HG02840 (cell line): ENCODE measurements around the gene NEK5.

Source experiments
- ATAC-seq: cut with Tn5 transposase; IDR thresholded peaks from one replicate; pipeline ENCODE4 v1.9.1; 2021; ENCODE audit warnings: mild to moderate bottlenecking, moderate library complexity, moderate number of reproducible peaks; ENCODE audit not compliant: unreplicated experiment, low FRiP score

NEK5 gene

DNA sequence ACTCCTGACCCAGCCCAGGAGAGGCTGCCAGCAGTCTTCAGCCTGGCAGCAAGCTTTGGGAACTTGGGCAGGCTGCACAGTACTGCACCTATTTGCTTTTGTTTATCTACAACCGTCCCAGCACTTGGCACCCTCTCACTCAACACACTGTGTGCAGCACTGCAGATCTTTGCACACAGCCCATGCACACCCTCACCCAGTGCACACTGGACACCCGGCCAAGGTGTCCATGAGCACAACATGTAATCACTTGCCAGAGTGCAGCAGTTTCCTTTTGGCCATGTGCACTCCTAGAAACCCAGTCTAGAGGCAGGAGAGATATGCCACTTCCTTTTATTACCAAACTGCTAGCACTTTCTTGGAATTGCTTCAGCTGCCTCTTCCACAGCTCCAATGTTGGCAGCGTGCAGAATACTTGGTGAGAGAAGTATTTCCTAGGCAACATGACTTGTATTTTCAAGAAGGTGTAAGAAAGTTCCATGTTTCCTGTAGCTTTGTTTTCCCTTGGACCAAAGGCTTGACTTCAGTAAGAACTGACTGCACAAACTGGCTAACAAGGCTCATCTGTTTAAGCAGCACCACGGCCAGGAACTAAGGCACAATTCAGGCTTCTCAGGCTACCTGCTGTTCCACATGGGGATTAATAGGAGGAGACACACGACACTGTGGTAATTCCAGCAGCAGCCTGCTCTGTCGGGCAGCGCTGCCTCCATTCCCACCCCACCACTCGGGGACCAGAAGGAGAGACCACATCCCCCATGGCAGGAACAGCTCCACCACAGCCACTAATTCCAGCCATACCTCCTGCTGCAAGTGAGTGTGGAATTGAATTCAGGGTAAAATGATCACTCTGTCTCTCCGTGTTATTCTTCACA lies 133.0 kb downstream of the NEK5 start:
- no peak for ATAC-seq

GRCh38 chr13:51993713-51994112 lies 135.2 kb downstream of the NEK5 start:
- ATAC-seq, result no peak

GRCh38 chr13:51988988-51989618 lies 139.8 kb downstream of the NEK5 start:
- ATAC-seq, result no peak
